Activated naive CD4-positive, alpha-beta T cell treated with anti-CD3 and anti-CD28 coated beads, Interleukin-2, amount 10 ng/mL, durations not matched to agents 7 days and 5 days (primary cell): ENCODE results near the gene PLPPR5.

ENCODE experiments used
- CTCF ChIA-PET: fragments of 350-600 bp; sonication (Branson Sonifier 250); formaldehyde crosslinking; loops from one replicate; lab custom pipeline; 2021; ENCODE audit warnings: antibody characterized with exemption; lab: Charles Lee
- DNase-seq: peaks from one replicate; pipeline ENCODE4 v3.0.0-alpha.2; 2020
- H3K27ac Mint-ChIP-seq: one replicate; pipeline ENCODE4 v1.8.0; 2021; ENCODE audit warnings: mild to moderate bottlenecking, moderate library complexity, mixed read lengths
- H3K27me3 Mint-ChIP-seq: one replicate; pipeline ENCODE4 v1.8.0; 2021; ENCODE audit warnings: mild to moderate bottlenecking, mixed read lengths
- H3K36me3 Mint-ChIP-seq: one replicate; pipeline ENCODE4 v1.8.0; 2021; ENCODE audit warnings: mixed read lengths
- H3K4me1 Mint-ChIP-seq: one replicate; pipeline ENCODE4 v1.8.0; 2021; ENCODE audit warnings: mixed read lengths
- H3K4me3 Mint-ChIP-seq: one replicate; pipeline ENCODE4 v1.8.0; 2021; ENCODE audit warnings: mild to moderate bottlenecking, moderate library complexity, mixed read lengths
- H3K9me3 Mint-ChIP-seq: one replicate; pipeline ENCODE4 v1.8.0; 2021; ENCODE audit warnings: mixed read lengths

Gene PLPPR5

GRCh38 chr1:98988904-98989555 is 15.6 kb downstream of the PLPPR5 start:
- CTCF ChIA-PET = no interaction called here
- DNase-seq = no peak

DNA sequence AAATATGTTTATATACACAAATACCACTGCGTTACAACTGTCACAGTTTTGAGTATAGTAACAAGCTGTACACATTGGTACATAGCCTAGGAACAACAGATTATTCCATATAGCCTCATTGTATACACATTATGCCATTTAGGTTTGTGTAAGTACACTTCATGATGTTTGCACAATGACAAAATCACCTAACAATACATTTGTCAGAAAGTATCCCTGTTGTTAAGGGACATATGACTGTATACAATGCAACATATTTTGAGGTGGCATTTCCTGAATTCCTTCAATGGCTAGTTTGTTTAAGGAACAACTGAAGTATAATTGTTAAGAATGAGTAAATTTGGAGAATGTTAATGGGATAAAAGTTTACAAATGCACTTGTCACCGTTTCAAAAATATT is 19.0 kb downstream of the PLPPR5 start:
- CTCF ChIA-PET = no interaction called here
- Mint-ChIP-seq H3K4me3 (no peak overlapping the region), H3K27me3 (no peaks in the 10 kb centered on the region), H3K9me3 (no peaks in the 10 kb centered on the region), H3K4me1 (no peaks in the 10 kb centered on the region), H3K36me3 (no peaks in the 10 kb centered on the region), H3K27ac (no peak overlapping the region)
- no peak for DNase-seq

More at GRCh38 chr1:98988904-98989555, 15.6 kb downstream of the PLPPR5 start:
- Mint-ChIP-seq H3K9me3 (no peaks in the 10 kb centered on the region), H3K27me3 (no peaks in the 10 kb centered on the region), H3K36me3 (no peaks in the 10 kb centered on the region), H3K4me3 (no peak overlapping the region), H3K4me1 (peaks cover 2% of the 10 kb centered on the region), H3K27ac (no peak overlapping the region)

DNA sequence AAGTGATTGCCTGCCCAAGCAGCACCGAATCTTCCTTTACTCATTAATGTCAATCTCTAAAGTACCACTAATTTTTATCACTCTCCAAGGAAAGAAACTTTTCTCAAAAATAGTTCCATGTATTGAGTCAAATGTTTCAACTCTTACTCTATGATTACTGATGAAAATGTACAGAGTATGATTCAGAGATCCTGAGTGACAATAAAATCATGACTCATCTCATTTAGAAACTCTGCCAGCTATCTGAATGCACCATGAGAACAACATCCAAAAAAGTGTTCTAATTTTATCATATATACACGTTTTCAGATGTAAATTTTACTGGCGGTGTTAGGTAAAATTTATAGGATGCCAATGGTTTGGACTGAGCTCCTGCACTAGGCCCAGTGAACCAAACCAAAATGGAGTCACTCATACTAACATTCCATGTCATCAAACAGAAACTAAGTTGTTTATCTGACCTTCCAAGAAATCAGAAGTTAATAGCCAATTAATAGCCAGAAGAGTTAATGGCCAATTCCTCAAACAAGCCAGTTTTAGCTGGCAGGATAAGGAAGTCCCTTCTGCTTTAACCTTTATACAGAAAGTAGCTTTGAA is 22.6 kb downstream of the PLPPR5 start:
- H3K9me3 Mint-ChIP-seq = no peaks in the 10 kb centered on the region
- H3K27me3 Mint-ChIP-seq = no peaks in the 10 kb centered on the region
- CTCF ChIA-PET = no interaction called here
- no peak for DNase-seq
- no peak overlapping the region for H3K4me3 Mint-ChIP-seq
- no peaks in the 10 kb centered on the region for H3K4me1 Mint-ChIP-seq
- no peak overlapping the region for H3K27ac Mint-ChIP-seq
- no peaks in the 10 kb centered on the region for H3K36me3 Mint-ChIP-seq

GRCh38 chr1:98979463-98979862 is 25.2 kb downstream of the PLPPR5 start:
- Mint-ChIP-seq H3K4me3 (no peak overlapping the region), H3K27me3 (no peaks in the 10 kb centered on the region), H3K36me3 (no peaks in the 10 kb centered on the region), H3K4me1 (no peaks in the 10 kb centered on the region), H3K27ac (no peak overlapping the region), H3K9me3 (no peaks in the 10 kb centered on the region)
- CTCF ChIA-PET = no interaction called here
- DNase-seq = no peak

DNA sequence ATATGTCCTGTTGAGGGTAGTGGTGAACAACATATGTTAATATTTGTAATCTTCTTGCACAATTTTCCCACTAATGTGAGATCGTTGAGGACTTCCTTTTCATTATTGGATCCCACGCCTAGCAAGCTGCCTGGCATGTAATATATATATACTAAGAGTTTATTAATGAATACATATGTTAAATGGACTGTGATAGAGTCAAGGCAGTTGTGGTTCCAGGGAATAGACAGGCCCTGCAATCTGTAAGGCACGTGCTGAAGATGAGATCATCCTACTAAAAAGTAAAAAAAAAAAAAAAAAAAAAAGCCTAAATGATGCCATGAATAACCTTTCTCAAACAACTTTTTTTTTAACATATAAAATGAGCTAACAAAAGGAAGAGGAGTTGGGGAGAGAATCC is 28.9 kb downstream of the PLPPR5 start:
- Mint-ChIP-seq H3K4me1 (no peaks in the 10 kb centered on the region), H3K4me3 (no peak overlapping the region), H3K27ac (no peak overlapping the region), H3K9me3 (no peaks in the 10 kb centered on the region), H3K27me3 (no peaks in the 10 kb centered on the region), H3K36me3 (no peaks in the 10 kb centered on the region)
- DNase-seq = no peak
- CTCF ChIA-PET = no interaction called here

- DNase-seq = no peak
These were observed 29.5 kb downstream of the PLPPR5 start for GRCh38 chr1:98975113-98975512.

GRCh38 chr1:98969798-98970490 is 34.7 kb downstream of the PLPPR5 start:
- Mint-ChIP-seq H3K36me3 (no peaks in the 10 kb centered on the region), H3K9me3 (no peaks in the 10 kb centered on the region), H3K4me3 (no peak overlapping the region), H3K4me1 (no peaks in the 10 kb centered on the region), H3K27ac (no peak overlapping the region), H3K27me3 (no peaks in the 10 kb centered on the region)
- no peak for DNase-seq
- CTCF ChIA-PET = no interaction called here

More at GRCh38 chr1:98975113-98975512, 29.5 kb downstream of the PLPPR5 start:
- Mint-ChIP-seq H3K9me3 (no peaks in the 10 kb centered on the region), H3K4me3 (no peak overlapping the region), H3K4me1 (no peaks in the 10 kb centered on the region), H3K27me3 (no peaks in the 10 kb centered on the region), H3K36me3 (no peaks in the 10 kb centered on the region), H3K27ac (no peak overlapping the region)
- CTCF ChIA-PET = no interaction called here

- Mint-ChIP-seq H3K9me3 (no peaks in the 10 kb centered on the region), H3K4me1 (no peaks in the 10 kb centered on the region), H3K4me3 (no peak overlapping the region), H3K27ac (no peak overlapping the region), H3K36me3 (no peaks in the 10 kb centered on the region), H3K27me3 (no peaks in the 10 kb centered on the region)
- DNase-seq = no peak
- CTCF ChIA-PET = no interaction called here
These were observed 37.5 kb downstream of the PLPPR5 start for GRCh38 chr1:98967122-98967521.

DNA sequence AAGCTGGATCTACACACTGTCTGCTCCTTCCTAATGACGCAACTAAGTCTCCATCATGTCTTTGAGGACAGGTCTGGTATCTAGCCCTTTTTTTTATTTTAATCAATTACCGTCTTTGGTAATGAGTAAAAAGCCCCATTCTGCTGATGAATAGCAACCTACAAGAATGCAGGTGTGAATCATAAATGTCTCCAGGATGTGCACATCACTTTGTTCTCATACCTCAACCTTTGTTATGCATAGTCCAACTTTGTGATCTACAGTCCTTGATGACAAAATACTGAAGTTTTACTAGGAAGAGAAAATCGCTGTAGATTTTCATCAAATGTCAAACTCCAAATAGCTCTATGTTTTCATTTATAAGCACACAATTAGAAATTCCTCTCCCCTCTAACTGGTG is 39.3 kb downstream of the PLPPR5 start:
- no peak overlapping the region for H3K27ac Mint-ChIP-seq
- H3K27me3 Mint-ChIP-seq = no peaks in the 10 kb centered on the region
- H3K4me1 Mint-ChIP-seq = no peaks in the 10 kb centered on the region
- CTCF ChIA-PET = no interaction called here
- DNase-seq = no peak
- H3K36me3 Mint-ChIP-seq = no peaks in the 10 kb centered on the region
- no peaks in the 10 kb centered on the region for H3K9me3 Mint-ChIP-seq
- H3K4me3 Mint-ChIP-seq = no peak overlapping the region

GRCh38 chr1:98964198-98964597 is 40.5 kb downstream of the PLPPR5 start:
- H3K27me3 Mint-ChIP-seq = no peaks in the 10 kb centered on the region
- CTCF ChIA-PET = interaction anchor here (0.7 kb wide), 1 partner anchor 17 kb away, joined by 3 read pairs; no protein-coding TSS in a partner anchor
- no peak for DNase-seq
- no peaks in the 10 kb centered on the region for H3K36me3 Mint-ChIP-seq
- H3K27ac Mint-ChIP-seq = no peak overlapping the region
- no peak overlapping the region for H3K4me3 Mint-ChIP-seq
- H3K4me1 Mint-ChIP-seq = no peaks in the 10 kb centered on the region
- no peaks in the 10 kb centered on the region for H3K9me3 Mint-ChIP-seq

GRCh38 chr1:98963064-98963758 is 41.5 kb downstream of the PLPPR5 start:
- no peak overlapping the region for H3K27ac Mint-ChIP-seq
- H3K4me1 Mint-ChIP-seq = no peaks in the 10 kb centered on the region
- H3K27me3 Mint-ChIP-seq = no peaks in the 10 kb centered on the region
- H3K36me3 Mint-ChIP-seq = no peaks in the 10 kb centered on the region
- DNase-seq = no peak
- H3K4me3 Mint-ChIP-seq = no peak overlapping the region
- H3K9me3 Mint-ChIP-seq = no peaks in the 10 kb centered on the region
- CTCF ChIA-PET = no interaction called here

DNA sequence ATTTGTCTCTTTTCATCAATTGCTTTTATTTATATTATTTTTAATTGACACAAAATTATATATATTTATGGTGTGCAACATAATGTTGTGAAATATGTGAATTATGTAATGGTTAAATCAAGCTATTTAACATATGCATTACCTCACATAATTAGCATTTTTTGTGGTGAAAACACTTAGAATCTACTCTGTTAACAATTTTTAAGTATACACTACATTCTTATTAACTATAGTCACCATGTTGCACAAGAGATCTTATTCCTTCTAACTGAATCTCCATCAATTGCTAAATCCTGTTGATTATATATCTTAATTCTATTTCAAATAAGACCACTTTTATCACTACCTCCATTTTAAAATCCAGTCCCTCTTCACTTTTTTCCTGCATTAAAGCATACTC is 42.5 kb downstream of the PLPPR5 start:
- CTCF ChIA-PET = no interaction called here
- Mint-ChIP-seq H3K27me3 (no peaks in the 10 kb centered on the region), H3K4me3 (no peak overlapping the region), H3K27ac (no peak overlapping the region), H3K4me1 (no peaks in the 10 kb centered on the region), H3K36me3 (no peaks in the 10 kb centered on the region), H3K9me3 (no peaks in the 10 kb centered on the region)
- DNase-seq = no peak

DNA sequence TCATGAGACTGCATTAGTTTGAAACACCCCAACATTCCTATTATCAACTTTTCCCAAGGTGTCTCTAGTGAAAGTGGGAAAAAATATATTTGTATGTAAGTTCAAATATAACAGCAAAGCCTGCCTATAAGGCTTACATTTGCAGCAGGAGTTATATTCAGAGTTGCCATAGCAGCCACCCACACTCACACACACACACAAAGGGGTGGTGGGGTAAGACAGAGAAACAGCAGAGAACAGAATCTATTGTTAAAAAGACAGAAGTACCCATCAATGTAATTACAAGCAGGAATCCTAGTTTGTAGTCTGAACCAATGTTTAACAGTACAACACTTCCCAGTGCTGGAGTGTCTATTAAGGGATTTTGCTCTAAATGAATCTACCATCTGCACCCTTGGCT is 55.0 kb downstream of the PLPPR5 start:
- no peaks in the 10 kb centered on the region for H3K4me1 Mint-ChIP-seq
- CTCF ChIA-PET = no interaction called here
- H3K9me3 Mint-ChIP-seq = no peaks in the 10 kb centered on the region
- no peak overlapping the region for H3K27ac Mint-ChIP-seq
- H3K27me3 Mint-ChIP-seq = no peaks in the 10 kb centered on the region
- H3K36me3 Mint-ChIP-seq = no peaks in the 10 kb centered on the region
- no peak overlapping the region for H3K4me3 Mint-ChIP-seq
- no peak for DNase-seq

DNA sequence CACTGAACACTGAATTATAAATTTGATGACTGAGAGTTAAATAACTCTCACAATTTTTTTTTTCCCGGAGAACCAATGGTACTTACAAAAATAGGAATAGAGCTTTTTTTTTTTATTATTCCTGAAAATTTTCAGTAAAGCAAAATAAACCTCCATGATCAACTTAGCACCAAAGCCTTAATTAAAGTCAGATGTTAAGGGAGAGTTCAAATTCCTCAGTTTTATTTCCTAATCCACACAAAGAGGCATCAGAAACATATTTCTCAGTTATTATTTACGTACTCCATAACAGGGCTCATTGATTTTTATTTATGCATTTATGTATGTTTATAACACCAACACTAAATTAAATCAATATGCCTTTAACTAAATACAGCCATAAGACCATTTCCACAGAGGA is 55.5 kb downstream of the PLPPR5 start:
- no peaks in the 10 kb centered on the region for H3K27me3 Mint-ChIP-seq
- H3K4me3 Mint-ChIP-seq = no peak overlapping the region
- no peaks in the 10 kb centered on the region for H3K36me3 Mint-ChIP-seq
- no peak for DNase-seq
- CTCF ChIA-PET = no interaction called here
- no peak overlapping the region for H3K27ac Mint-ChIP-seq
- H3K9me3 Mint-ChIP-seq = no peaks in the 10 kb centered on the region
- H3K4me1 Mint-ChIP-seq = no peaks in the 10 kb centered on the region
